GM18858 (cell line): Measurements from ENCODE around the gene CYP39A1.

Experiments used
- ATAC-seq: cut with Tn5 transposase; IDR thresholded peaks from one replicate; pipeline ENCODE4 v1.9.1; 2021; ENCODE audit not compliant: unreplicated experiment

Gene CYP39A1

GRCh38 chr6:46652603-46653438 is at the start of gene CYP39A1, which contains the start of gene SLC25A27:
Gene CYP39A1 (minus strand): TSS chr6:46652818. CDS start chr6:46652582, 236 bp downstream.
Gene SLC25A27 (plus strand): TSS chr6:46652975. CDS start chr6:46653193, 218 bp downstream.
- peak; percentile 100 for ATAC-seq

- no peak for ATAC-seq
Observed at GRCh38 chr6:46699970-46700369, 47.4 kb upstream of the CYP39A1 start.

- no peak for ATAC-seq
Observed at GRCh38 chr6:46690911-46691451, 38.4 kb upstream of the CYP39A1 start.

GRCh38 chr6:46690141-46690755 is 37.6 kb upstream of the CYP39A1 start:
- no peak for ATAC-seq

- ATAC-seq: no peak
Observed at GRCh38 chr6:46689657-46690056, 37.0 kb upstream of the CYP39A1 start.

- ATAC-seq: no peak
Observed at GRCh38 chr6:46688966-46689335, 36.3 kb upstream of the CYP39A1 start.

- ATAC-seq: no peak
Observed at GRCh38 chr6:46688117-46688965, 35.7 kb upstream of the CYP39A1 start.

- no peak for ATAC-seq
Observed at GRCh38 chr6:46687619-46688097, 35.0 kb upstream of the CYP39A1 start, which contains the start of gene TDRD6. Gene TDRD6 (plus strand): TSS chr6:46687885. CDS start chr6:46688129, 244 bp downstream.

GRCh38 chr6:46684771-46685170 is 32.2 kb upstream of the CYP39A1 start:
- no peak for ATAC-seq

GRCh38 chr6:46677314-46677654 is 24.7 kb upstream of the CYP39A1 start:
- ATAC-seq: no peak

GRCh38 chr6:46676604-46677313 is 24.1 kb upstream of the CYP39A1 start:
- no peak for ATAC-seq

GRCh38 chr6:46674410-46674809 is 21.8 kb upstream of the CYP39A1 start:
- no peak for ATAC-seq

GRCh38 chr6:46667377-46667776 is 14.8 kb upstream of the CYP39A1 start:
- ATAC-seq: no peak

- ATAC-seq: no peak
Observed at GRCh38 chr6:46661483-46661882, 8.9 kb upstream of the CYP39A1 start.

GRCh38 chr6:46657642-46658041 is 5.0 kb upstream of the CYP39A1 start:
- ATAC-seq: no peak

- no peak for ATAC-seq
Observed at GRCh38 chr6:46655803-46656202, 3.2 kb upstream of the CYP39A1 start.

GRCh38 chr6:46653439-46654195 is 999 bp upstream of the CYP39A1 start:
- no peak for ATAC-seq

GRCh38 chr6:46652232-46652602 is 401 bp downstream of the CYP39A1 start:
- ATAC-seq: no peak

GRCh38 chr6:46651816-46652215 is 802 bp downstream of the CYP39A1 start:
- ATAC-seq: no peak

- no peak for ATAC-seq
Observed at GRCh38 chr6:46651006-46651405, 1.6 kb downstream of the CYP39A1 start.
